ACHN (cell line): ENCODE results near the gene PRKRIP1.
"Not testable (repeated sequence)": the region's sequence is repeated elsewhere in the genome, so short reads cannot be mapped to it uniquely, and the experiment has no call there.

Experiments used
- DNase-seq: peaks from one replicate; pipeline ENCODE4 v3.0.0-alpha.2; 2015
- in situ Hi-C: cut with HindIII; loops from 2 replicates; pipeline ENCODE4 v1.10.0; 2017; ENCODE audit warnings: low sequenced_read_pairs, low pct_ligation_motif_present, low pct_unique_long_range_greater_than_20kb

The PRKRIP1 gene, protein sequence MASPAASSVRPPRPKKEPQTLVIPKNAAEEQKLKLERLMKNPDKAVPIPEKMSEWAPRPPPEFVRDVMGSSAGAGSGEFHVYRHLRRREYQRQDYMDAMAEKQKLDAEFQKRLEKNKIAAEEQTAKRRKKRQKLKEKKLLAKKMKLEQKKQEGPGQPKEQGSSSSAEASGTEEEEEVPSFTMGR

DNA sequence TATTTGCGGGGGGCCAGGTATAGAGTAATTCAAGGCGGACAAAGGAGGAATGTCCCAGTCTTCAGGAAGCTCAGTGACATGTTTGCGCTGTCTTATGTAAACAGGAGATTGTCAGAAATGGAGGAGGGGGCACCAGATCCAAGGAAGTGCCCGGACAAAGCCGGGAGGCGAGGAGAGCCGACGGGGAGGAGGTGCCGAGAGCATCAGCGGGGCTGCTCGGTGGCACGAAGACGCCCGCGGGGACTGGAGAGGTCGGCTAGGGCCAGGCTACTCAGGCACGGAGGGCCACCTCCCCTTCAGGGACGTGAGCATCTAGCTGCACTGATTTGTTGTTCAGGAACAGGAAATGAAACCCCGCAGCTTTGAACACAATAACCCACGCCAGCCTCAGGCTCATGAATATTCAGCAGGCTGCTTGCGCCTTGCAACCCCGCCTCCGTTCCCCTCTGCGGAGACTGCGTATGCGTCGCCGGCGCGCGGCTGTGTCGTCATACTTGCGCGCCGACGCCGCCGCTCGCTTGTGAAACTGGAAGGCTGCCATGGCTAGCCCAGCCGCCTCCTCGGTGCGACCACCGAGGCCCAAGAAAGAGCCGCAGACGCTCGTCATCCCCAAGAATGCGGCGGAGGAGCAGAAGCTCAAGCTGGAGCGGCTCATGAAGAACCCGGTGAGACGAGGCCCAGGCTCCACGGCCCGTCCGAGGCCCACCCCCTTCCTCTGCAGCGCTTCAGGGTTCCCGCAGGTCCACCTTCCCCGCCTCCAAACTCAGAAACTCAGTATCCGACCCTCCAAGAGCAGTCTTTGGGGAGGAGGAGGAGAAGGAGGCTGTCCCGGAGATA lies at the start of gene PRKRIP1:
TSS of gene PRKRIP1 (plus strand) at position 491 of the 837 bp plus-strand sequence. CDS start at position 540, 49 bp downstream.
- in situ Hi-C loops = no loop called here
- DNase-seq = peak; percentile 98

DNA sequence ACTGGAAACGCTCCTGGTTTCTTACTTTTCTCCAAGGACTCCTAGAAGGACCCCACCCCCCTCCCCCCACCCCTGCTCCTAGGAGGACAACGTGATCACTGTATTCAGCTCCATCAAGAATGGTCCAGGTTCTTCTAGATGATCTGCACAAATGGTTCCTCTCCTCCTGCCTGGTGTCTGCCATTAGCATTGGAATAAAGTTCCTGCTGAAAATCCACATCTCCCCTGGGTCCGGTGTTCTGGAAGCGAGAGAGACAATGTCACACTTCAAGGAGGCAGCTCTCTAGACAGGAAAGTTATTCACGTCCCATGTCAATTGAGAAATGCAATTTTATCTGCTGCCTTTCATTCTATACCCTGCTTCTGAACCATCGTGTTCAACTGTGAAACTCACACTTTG lies 49.2 kb upstream of the PRKRIP1 start:
- in situ Hi-C loops, DNase-seq: not testable (repeated sequence)

DNA sequence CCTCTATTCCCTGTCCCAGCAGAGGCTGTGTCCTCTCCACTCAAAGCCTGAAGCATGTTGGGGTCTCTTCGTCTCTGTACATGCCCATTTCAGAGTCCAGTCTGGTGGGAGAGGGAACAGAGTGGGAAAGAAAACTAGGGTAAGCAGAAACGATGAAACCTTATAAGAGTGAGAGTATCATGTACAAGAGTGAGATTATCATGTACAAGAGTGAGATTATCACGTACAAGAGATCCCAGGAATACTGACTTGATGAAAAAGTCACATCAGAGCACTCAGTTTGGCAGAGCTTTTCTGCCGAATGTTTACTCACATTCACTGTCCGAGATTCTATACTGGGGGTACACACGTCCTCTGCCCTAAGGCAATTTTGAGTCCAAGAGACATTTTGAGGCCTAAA lies 39.8 kb upstream of the PRKRIP1 start, which contains the start of gene SPDYE6:
TSS of gene SPDYE6 (minus strand) at position 101 of the 400 bp plus-strand sequence. CDS start 421 bp downstream, outside the sequence.
- DNase-seq, in situ Hi-C loops: not testable (repeated sequence)

DNA sequence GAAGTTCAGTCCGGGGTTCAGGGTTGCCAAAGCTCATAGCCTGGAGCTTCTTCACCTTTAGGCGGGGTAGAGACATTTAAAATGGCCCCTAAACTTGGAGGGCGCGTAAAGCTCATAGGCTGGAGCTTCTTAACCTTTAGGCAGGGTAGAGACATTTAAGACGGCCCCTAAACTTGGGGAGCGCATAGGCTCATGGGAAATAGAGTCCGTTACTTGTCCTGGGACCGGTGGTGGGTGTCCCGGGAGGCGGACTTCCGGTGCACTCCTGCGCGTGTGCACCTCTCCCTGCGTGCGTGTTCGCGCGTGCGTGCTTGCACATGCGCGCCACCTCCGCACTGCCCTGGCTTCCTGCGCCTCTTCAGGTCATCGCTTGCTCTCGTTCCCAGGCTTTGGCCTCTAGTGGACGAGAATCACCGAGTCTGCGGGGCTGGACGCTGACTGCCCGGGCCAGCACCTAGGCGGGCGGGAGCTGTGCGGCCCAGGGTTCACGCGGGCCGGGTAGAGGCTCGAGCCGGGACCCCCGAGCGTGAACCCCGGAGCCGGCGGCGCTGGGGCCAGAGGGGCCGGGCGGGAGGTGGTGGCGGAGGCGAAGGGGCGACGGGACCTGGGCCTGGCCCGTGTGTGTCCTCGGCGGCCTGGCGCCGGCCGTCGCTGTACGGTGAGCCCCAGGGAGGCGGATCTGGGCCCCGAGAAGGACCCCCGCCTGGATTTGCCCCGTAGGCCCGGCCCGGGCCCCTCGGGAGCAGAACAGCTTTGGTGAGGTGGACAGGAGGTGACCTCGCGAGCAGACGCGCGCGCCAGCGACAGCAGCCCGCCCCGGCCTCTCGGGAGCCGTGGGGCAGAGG lies 32.4 kb upstream of the PRKRIP1 start:
- in situ Hi-C loops = not testable (repeated sequence)
- peak; percentile 100 for DNase-seq

DNA sequence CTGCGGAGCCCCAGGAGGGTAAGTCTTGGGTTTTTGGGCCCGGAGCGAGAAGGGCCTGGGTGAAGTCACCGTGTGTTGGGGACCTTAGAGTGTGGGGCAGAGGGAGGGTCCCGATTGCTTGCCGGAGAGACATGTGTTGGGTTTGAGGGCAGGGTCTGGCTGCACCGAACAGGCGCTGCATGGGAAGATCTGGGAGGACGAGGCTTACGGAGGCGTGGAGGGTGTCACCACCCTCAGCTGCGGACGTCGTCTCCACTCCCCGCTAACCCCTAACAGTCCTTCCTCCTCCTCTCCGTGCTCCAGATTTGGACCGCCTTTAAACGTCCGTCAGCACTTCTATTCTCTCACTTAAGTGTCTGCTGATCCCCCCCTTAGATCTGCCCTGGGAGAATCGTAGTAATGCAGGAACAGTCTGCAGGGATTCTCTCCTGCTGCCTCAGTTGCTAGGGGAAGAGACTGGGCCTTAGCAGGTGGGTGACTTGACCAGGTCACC lies 31.7 kb upstream of the PRKRIP1 start:
- DNase-seq, in situ Hi-C loops: not testable (repeated sequence)

DNA sequence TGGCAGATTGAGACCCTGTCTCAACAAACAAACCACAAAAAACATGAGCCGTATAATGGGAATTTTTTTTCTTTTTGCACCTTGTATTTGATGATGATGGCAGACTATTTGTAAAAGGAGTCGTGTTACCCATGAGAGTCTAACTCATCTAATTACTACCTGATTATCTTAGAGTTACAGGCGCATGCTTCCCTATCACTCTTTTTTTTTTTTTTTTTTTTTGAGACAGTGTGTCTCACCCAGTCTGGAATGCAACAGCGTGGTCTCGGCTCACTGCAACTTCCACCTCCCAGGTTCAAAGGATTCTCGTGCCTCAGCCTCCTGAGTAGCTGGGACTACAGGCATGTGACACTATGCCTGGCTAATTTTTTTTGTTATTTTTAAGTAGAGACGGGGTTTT lies 30.8 kb upstream of the PRKRIP1 start:
- in situ Hi-C loops = not testable (repeated sequence)
- peak; percentile 56 for DNase-seq

DNA sequence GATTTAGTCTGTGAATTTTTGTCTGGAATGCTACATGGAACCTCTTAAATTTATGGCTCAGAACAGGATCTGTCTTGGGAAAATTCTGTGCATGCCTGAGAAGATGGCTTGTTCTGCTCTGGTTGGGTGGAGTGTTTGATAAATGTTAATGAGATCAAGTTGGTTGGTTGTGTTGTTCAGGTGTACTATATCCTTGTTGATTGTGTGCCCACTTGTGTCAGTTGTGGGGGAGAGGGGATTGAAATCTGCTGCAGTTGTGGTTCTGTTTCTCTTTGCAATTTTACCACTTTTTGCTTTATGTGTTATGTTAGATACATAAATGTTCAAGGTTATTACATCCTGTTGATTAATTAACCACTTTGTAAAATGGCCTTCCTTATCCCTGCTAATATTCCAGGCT lies 26.1 kb upstream of the PRKRIP1 start:
- DNase-seq, in situ Hi-C loops: not testable (repeated sequence)

DNA sequence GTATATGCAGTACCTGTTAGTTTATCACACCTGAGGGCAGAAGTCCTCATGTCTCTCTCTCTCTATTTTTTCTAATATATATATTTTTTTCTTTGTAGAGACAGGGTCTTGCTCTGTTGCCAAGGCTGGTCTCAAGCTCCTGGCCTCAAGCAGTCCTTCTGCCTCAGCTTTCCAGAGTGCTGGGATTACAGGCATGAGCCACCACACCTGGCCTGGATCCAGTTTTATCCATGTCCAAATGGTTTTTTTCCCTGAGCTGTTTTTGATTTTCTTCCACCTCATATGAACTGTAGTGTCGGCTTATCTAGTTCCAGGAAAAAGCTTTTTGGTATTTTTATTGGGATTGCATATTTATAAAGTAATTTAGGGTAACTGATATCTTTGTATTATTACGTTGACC lies 23.4 kb upstream of the PRKRIP1 start:
- in situ Hi-C loops, DNase-seq: not testable (repeated sequence)

DNA sequence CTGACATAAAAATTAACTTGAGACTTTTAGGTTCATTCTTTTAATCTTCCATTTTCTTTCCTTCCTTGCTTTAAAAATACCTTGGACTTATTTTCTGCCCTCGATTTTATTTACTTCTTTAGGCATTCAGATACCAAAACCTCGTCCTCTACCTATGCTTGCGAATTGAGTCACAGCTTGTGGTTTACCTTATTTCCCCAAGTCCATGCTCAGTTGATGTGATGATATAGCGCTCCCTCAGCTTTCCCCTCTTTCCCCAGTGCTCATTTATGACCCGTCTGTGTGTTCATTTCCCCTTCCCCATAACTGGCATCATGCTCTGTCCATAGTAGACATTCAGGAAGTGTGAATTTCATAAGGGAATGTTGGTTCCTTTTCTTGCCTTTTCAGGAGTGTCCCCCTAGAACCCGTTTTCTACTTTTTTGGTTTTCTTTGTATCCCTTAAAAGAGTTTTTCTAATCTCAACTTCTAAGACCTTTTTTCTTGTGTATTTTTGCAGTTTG lies 19.1 kb upstream of the PRKRIP1 start:
- in situ Hi-C loops = no loop called here
- no peak for DNase-seq

DNA sequence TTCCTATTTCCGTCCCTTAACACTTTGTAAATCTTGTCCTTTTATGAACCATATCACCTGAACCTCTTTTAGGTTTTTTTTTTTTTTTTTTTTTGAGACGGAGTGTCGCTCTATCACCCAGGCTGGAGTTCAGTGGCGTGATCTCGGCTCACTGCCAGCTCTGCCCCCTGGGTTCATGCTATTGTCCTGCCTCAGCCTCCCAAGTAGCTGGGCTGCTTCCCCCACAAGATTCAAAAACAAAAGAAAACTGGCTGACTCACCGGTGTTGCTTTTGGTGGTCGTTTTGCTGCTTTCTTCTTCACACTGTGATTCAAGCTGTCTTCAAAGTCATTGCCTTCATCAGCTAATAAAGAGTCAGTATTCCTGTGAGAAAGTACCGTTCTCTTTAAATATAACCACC lies 15.3 kb upstream of the PRKRIP1 start:
- in situ Hi-C loops, DNase-seq: not testable (repeated sequence)

DNA sequence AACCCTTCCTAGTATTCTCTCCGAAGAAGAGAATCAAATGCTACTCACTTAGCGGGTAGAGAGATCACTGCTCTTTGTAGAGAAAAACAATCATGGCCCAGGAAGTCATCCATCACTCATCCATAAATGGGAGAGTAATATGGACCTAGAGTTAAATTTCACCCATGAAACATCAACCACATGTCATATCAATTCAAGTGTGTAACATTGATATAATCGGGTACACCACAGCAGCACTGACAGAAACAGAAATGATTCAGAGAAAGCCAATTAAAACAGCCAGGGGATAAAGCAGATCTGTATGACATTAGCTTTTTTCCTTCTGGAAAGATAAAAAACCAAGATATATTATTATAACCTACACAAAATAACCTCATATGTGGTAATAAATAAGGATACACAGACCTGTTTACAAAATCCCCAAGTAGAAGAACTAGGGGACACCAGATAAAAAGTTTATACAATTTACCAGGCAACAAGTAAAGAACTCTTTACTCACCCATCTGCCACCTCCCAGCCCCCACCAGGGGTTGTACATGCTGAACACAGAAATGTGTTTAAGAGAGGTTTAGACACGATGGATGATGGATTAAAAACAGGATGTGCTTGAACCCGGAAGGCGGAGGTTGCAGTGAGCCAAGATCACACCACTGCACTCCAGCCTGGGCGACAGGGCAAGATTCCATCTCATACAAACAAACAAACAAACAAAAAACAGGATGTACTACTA lies 14.3 kb upstream of the PRKRIP1 start:
- in situ Hi-C loops, DNase-seq: not testable (repeated sequence)

DNA sequence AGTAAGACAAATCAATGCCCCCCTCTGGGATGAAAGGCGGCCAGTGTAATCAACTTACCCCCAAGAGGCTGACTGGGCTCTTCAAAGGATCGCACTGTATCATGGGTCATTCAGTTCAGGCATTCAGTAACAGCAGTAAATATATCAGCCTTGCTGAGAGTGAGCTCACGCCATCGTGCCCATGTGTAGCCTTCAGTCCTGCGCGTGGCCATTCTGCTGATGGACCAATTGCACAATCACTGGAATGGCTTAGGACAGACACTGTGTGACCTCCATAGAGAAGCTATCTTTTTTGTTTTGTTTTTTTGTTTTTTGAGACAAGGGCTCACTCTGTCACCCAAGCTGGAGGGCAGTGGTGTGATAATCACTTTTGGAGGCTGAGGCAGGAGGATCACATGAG lies 9.1 kb upstream of the PRKRIP1 start:
- in situ Hi-C loops = no loop called here
- DNase-seq = no peak

DNA sequence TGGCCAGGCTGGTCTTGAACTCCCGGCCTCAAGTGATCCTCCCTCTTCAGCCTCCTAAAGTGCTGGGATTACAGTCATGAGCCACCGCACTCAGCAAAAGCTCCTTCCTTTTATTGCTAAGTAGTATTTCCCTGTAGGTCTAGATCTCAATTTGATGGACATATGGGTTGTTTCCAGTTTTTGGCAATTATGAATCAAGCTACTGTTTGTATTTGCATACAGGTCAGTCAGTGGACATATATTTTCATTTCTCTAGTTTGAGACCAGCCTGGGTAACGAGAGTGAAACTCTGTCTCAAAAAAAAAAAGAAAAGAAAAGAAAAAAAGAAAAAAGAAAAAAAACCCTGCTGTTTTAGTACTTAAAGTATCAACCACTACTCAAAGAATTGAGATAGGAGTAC lies 6.4 kb upstream of the PRKRIP1 start:
- in situ Hi-C loops = no loop called here
- no peak for DNase-seq

DNA sequence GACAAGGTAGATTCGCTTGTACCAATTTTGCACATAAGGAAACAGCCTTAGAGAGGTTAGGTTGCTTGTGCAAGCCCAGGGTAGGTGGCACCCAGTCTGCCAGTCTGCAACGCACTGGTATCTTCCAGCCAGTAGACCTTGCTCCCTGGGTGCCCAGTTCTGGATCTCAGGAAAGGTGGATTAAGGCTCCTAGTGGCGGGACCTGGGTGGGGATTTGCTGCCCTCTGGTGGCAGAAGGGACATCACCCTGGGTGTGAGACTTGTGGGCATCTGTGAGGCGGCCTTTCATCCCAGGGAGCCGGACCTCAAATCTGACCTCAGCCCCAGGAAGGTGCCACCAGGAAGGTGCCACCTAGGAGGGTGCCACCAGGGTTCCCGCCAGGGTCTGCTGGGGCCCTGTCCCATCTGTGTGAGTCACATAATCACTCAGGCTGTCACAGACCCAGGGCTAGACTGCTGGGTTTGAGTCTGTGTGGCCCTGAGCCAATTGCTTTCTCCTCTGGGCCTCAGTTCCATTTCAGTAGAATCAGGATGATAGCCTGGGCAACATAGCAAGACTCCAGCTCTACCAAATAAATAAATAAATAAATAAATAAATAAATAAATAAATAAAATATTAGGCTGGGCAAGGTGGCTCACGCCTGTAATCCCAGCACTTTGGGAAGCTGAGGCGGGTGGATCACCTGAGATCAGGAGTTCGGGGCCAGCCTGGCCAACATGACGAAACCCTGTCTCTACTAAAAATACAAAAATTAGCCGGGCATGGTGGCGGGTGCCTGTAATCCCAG lies 5.3 kb upstream of the PRKRIP1 start:
- in situ Hi-C loops = no loop called here
- DNase-seq = peak; percentile 90

DNA sequence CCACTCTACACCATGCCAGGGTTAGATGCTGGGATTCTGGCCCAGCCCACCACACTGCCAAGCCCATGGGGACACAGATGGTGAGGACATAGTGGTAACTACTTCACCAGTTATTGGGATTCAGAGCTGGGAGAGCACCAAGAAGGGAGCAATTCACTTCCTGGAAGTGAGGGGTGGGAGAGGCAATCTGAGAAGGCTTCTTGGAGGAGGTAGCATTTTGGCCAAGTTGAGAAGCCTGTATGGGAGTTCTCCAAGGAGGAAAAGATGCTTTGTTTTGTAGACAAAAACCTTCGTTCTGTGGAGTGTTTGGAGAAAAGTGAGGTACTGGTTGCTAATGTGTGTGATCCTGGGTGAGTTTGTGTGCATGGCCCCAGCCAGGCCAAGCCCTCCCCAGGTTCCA lies 3.8 kb upstream of the PRKRIP1 start:
- in situ Hi-C loops = no loop called here

DNA sequence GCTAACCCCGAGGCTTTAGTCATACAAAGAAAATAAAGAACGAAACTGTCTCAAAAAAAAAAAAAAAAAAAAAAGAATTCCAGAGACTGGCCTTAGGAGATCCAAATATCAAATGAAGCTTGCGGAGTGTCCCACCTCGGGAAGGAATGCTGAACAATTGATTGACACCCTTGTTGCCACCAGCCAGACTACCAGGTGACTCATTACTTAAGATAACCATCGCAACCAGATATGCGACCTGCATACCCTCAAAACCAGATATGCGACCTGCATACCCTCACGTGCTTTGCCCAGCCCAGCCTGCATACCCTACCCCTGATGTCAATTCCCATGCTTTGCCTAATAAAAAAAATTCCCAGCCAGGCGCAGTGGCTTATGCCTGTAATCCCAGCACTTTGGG lies 2.7 kb upstream of the PRKRIP1 start:
- no peak for DNase-seq
- in situ Hi-C loops = no loop called here

More for the DNA sequence above, 3.8 kb upstream of the PRKRIP1 start:
- no peak for DNase-seq

DNA sequence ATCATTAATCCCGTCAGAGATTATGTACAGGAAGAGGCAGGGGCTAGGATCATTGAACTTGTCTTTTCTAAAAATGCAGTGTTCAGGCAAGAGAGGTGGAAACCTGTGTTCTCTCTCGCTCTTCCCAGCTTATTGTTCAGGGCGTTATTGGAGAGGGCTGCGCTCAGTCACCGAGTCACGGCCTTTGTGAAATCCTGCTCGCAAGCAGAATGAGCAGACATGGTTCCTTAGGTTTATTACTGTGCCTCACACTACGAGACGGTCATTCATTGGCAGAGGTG lies 631 bp upstream of the PRKRIP1 start:
- DNase-seq = peak; percentile 49
- in situ Hi-C loops = no loop called here

DNA sequence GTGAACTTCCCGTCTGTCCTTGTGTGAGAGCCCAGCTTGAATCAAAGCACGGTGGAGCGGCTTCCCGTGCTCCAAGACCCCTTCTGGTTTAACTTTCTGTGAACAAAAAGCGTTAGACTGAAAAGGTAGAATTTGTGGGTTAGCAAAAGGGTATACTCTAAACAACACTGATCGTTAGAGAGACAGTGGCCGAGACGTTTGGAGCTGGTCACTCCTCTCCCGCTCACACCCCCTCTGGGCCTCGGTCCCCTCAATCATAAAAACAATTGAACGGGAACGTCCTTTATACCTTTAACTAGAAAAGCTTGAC lies 502 bp downstream of the PRKRIP1 start:
- DNase-seq = peak; percentile 19
- in situ Hi-C loops = no loop called here
